Measurements from ENCODE around the gene HLF. TPM values are rescaled to one million over a fixed set of nuclear protein-coding genes. Genes with fewer than 3 reads are reported as not detected.

The HLF gene
- total RNA-seq, 1 experiment from 2014 or later, result 0.13 TPM

DNA sequence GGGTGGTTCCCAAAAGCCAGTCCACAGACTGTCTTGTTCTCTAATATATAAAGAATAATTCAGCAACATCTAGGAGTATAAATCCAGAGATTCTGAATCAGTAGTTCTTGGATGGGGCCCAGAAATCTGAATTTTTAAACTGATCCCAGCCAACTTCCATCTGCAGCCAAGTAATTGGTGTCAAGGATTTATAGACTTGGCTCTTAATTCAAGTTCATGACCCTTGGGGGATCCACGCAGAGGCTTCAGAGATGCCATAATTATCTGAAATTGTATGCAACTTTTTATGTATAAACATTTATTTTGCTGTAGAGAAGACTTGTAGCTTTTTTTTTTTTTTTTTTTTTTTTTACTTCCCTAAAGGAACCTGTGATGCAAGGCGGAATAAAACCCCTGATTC lies 60.6 kb downstream of the HLF start:
- H3K27me3 ChIP-seq (ENCODE audit: control insufficient read depth, insufficient read depth, low read length), result no peaks in the 10 kb centered on the region
- no peak overlapping the region for H3K27ac ChIP-seq (ENCODE audit: low read length)
- ATAC-seq (no peak), DNase-seq (ENCODE audit: low read depth, low spot score) (no peak)
- peaks cover 3% of the 10 kb centered on the region; the same call in 1 of the 2 replicates for H3K4me1 ChIP-seq (ENCODE audit: control insufficient read depth, insufficient read depth, low read length)
- no peaks in the 10 kb centered on the region for H3K9me3 ChIP-seq (ENCODE audit: control insufficient read depth, insufficient read depth, low read depth, low read length)
- H3K4me3 ChIP-seq (ENCODE audit: low read depth in 2 of 2, low read length in 2 of 2), result no peak overlapping the region
- H3K36me3 ChIP-seq (ENCODE audit: control insufficient read depth, insufficient read depth, low read length), result peaks cover 2% of the 10 kb centered on the region; the same call in 1 of the 2 replicates
- intact Hi-C loops (cut with micrococcal nuclease; ENCODE audit: unreplicated experiment), result no loop called here
- TF ChIP-seq POLR2AphosphoS5 (IDR thresholded peaks at IDR 0.05; ENCODE audit: low read depth, low read length), result no peak
- TF ChIP-seq REST (IDR thresholded peaks at IDR 0.05; ENCODE audit: insufficient read depth in 1 of 2, low read depth in 2 of 2, low read length in 1 of 2), result no peak
- no peak for TF ChIP-seq TCF7L2 (IDR thresholded peaks at IDR 0.05; ENCODE audit: low read depth, low read length)
- no peak for TF ChIP-seq SIN3A (IDR thresholded peaks at IDR 0.05; ENCODE audit: borderline replicate concordance, insufficient read depth, low read depth, low read length)
- no peak for TF ChIP-seq CTCF (IDR thresholded peaks at IDR 0.05)
- in situ Hi-C loops (cut with HindIII; ENCODE audit: low pct_unique_long_range_greater_than_20kb, low sequenced_read_pairs), result no loop called here
- BruUV-seq (replicated peaks), result no TSS peak
- ChIA-PET CTCF (interaction anchor here (0.6 kb wide), 1 partner anchor 277 kb away, joined by 11 read pairs; no protein-coding TSS in a partner anchor), POLR2A (no interaction called here)

DNA sequence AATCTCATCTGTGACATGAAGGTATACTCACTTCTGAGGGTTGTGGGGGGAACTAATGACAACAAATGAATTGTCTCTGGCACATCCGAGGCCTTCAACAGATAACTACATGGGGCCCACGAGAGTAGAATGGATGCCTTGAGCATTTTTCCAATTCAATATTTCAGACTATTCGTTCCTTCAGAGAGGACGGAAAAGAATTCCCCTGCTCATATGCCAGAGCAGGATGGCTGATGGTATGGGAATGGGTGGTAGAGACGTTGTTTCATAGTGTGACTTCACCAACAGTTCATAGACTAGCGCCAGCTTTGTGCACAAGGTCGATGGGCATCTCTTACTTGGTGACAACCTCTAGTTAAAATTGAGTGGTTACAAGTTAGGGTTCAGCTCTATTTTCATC lies 61.3 kb downstream of the HLF start:
- Histone ChIP-seq H3K4me3 (ENCODE audit: low read depth in 2 of 2, low read length in 2 of 2) (no peak overlapping the region), H3K9me3 (ENCODE audit: control insufficient read depth, insufficient read depth, low read depth, low read length) (no peaks in the 10 kb centered on the region), H3K36me3 (ENCODE audit: control insufficient read depth, insufficient read depth, low read length) (peaks cover 2% of the 10 kb centered on the region; the same call in 1 of the 2 replicates), H3K27ac (ENCODE audit: low read length) (no peak overlapping the region), H3K4me1 (ENCODE audit: control insufficient read depth, insufficient read depth, low read length) (no peaks in the 10 kb centered on the region), H3K27me3 (ENCODE audit: control insufficient read depth, insufficient read depth, low read length) (no peaks in the 10 kb centered on the region)
- in situ Hi-C loops (cut with HindIII; ENCODE audit: low pct_unique_long_range_greater_than_20kb, low sequenced_read_pairs), result no loop called here
- no TSS peak for BruUV-seq (replicated peaks)
- DNase-seq (ENCODE audit: low read depth, low spot score) (no peak), ATAC-seq (no peak)
- ChIA-PET CTCF (interaction anchor here (0.6 kb wide), 1 partner anchor 276 kb away, joined by 11 read pairs; no protein-coding TSS in a partner anchor), POLR2A (interaction anchor here (0.6 kb wide), 1 partner anchor 57 kb away, joined by 6 read pairs; no protein-coding TSS in a partner anchor)
- TF ChIP-seq POLR2AphosphoS5 (IDR thresholded peaks at IDR 0.05; ENCODE audit: low read depth, low read length) (no peak), REST (IDR thresholded peaks at IDR 0.05; ENCODE audit: insufficient read depth in 1 of 2, low read depth in 2 of 2, low read length in 1 of 2) (no peak), CTCF (IDR thresholded peaks at IDR 0.05) (no peak), TCF7L2 (IDR thresholded peaks at IDR 0.05; ENCODE audit: low read depth, low read length) (no peak), SIN3A (IDR thresholded peaks at IDR 0.05; ENCODE audit: borderline replicate concordance, insufficient read depth, low read depth, low read length) (no peak)
- intact Hi-C loops (cut with micrococcal nuclease; ENCODE audit: unreplicated experiment), result no loop called here

Measured in Panc1 (cell line).